GM21529 (cell line): ENCODE data around the gene ADAR.

Experiments
- ATAC-seq: cut with Tn5 transposase; IDR thresholded peaks from one replicate; pipeline ENCODE4 v1.9.1; 2021; ENCODE audit not compliant: unreplicated experiment

Gene ADAR

GRCh38 chr1:154533952-154534844 lies 73.8 kb downstream of the ADAR start:
- ATAC-seq, result no peak
